DOHH2 (cell line): ENCODE measurements around the gene SUDS3.

Source experiments
- CTCF ChIP-seq: fragments of 200-600 bp; sonication (generic); IDR thresholded peaks from one replicate; pipeline ENCODE4 v1.5.1; 2014; ENCODE audit warnings: antibody characterized with exemption, mild to moderate bottlenecking, low read depth, low read length; ENCODE audit not compliant: poor library complexity, severe bottlenecking
- EZH2phosphoT487 ChIP-seq: fragments of 200-600 bp; sonication (generic); IDR thresholded peaks from 2 replicates; pipeline ENCODE4 v1.6.1; 2017; ENCODE audit warnings: borderline replicate concordance, mild to moderate bottlenecking, antibody characterized with exemption, low read length, moderate library complexity, mixed read lengths

GRCh38 chr12:118432812-118433545 lies 56.6 kb downstream of the SUDS3 start:
- TF ChIP-seq CTCF (no peak), EZH2phosphoT487 (no peak)
